ENCODE results near the gene TSSK2.

Gene TSSK2

GRCh38 chr22:19124377-19124776, 6.7 kb upstream of the TSSK2 start:
- no peak for DNase-seq (ENCODE audit: low read depth in 1 of 2, low spot score in 1 of 2)

DNA sequence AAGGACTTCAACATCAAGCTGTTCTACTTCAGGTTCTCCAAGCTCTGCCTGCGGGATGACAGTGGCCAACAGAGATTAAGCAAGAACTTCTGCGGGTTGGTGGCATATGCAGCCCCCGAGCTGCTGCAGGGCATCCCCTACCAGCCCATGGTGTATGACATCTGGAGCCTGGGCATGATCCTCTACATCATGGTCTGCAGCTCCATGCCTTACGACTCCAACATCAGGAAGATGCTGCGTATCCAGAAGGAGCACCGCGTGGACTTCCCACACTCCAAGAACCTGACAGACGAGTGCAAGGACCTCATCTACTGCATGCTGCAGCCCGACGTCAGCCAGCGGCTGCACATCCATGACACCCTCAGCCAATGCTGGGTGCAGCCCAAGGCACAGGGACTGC, 6.1 kb upstream of the TSSK2 start:
- no peak for DNase-seq (ENCODE audit: low read depth in 1 of 2, low spot score in 1 of 2)

- DNase-seq (ENCODE audit: low read depth in 1 of 2, low spot score in 1 of 2), result no peak
Measured at GRCh38 chr22:19125474-19126308, 5.4 kb upstream of the TSSK2 start.

GRCh38 chr22:19126309-19127273, 4.5 kb upstream of the TSSK2 start:
- no peak for DNase-seq (ENCODE audit: low read depth in 1 of 2, low spot score in 1 of 2)

DNA sequence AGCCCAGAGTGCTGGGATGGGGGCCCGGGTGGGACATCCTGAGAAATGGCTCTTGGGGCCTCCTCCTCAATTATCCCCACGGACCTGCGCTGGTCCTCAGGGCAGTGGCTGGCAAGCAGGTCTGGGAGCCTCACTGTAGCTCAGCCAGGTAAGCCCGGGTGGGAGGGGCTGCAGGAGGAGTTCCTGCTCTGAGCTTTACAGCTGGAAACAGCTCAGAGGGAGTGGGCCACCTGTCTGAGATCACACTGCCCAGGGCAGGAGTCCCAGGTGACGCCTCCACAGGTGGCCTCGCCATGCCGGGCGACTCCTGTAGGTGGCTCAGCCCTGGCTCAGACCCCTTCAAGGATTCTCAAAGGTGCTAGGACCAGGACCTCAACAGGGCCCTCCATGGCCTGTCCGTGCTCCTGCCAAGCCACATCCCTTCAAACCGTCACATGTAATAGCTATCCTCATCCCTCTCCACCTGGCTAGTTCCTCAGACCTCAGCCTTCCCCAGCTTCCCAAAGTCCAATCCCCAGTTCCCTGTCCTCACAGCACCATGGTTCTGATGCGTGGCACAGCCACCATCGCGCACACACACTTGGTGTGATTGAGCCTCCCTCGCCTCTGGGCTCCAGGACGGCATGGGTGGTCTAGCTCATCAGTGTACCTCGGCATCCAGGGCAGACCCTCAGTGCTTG, 3.6 kb upstream of the TSSK2 start:
- DNase-seq (ENCODE audit: low read depth in 1 of 2, low spot score in 1 of 2), result no peak

DNA sequence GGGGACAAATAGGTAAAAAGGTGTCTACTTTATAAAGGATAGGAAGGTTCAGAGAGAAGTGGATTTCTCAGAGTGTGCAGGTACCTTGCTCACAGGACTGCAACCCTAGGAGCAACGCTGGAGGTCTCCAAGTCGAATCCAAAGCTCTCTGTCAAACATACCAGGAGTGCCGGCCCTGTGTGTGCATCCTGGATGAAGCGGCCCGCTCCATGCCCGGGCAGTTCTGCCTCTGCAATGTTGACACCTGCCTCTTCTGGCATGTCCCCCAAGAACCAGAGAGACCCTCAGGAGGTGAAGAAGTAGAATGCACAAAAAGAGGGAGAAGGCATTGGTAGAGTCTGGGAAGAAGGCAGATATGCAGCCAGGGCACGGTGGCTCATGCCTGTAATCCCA, 3.1 kb upstream of the TSSK2 start:
- DNase-seq (ENCODE audit: low read depth in 1 of 2, low spot score in 1 of 2), result no peak

GRCh38 chr22:19128946-19129727, 2.0 kb upstream of the TSSK2 start:
- DNase-seq (ENCODE audit: low read depth in 1 of 2, low spot score in 1 of 2), result no peak

DNA sequence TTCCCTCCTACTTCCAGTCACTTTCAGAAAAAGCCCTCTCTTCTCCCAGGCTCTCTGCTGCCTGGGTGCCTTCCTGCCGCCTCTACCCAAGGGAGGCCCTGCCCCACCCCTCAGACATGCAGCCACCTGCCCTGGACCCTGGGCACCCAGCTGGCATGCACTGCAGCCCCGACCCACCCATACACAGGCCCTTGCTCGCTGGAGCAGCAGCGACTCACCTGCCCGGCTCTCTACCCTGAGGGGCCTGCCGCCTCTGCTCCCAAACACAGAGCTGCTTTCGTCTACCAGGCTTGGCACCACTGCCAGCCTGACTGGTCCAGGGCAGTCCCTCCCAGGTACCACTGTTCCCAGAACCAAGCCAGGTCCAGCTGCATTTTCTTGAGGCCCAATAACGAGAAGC, 1.2 kb upstream of the TSSK2 start:
- DNase-seq (ENCODE audit: low read depth in 1 of 2, low spot score in 1 of 2), result no peak

GRCh38 chr22:19131685-19132015, 542 bp downstream of the TSSK2 start:
- no peak for DNase-seq (ENCODE audit: low read depth in 1 of 2, low spot score in 1 of 2)

- DNase-seq (ENCODE audit: low read depth in 1 of 2, low spot score in 1 of 2), result no peak
Measured at GRCh38 chr22:19132153-19132552, 1.0 kb downstream of the TSSK2 start.

GRCh38 chr22:19132693-19133400, 1.7 kb downstream of the TSSK2 start:
- no peak for DNase-seq (ENCODE audit: low read depth in 1 of 2, low spot score in 1 of 2)

DNA sequence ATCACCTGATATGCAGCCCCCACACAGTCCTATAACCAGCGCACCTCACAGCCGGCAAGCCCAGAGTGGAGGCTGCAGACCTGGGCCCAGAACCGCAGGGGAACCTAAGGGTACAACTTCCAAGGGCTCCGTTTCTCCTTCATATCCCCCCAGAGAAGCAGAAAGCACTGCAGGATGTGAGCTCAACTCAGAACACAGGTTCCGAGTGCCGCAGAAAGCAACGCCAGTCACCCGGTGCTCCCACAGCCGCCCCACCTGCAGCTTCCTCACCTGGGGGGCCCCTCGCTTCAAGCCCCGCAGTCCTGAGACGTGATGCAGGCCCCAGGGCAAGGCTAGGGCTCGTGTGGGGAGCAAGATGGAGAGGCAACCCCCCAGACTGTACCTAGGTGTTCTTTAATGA, 2.5 kb downstream of the TSSK2 start:
- no peak for DNase-seq (ENCODE audit: low read depth in 1 of 2, low spot score in 1 of 2)

GRCh38 chr22:19134176-19134831, 3.2 kb downstream of the TSSK2 start:
- no peak for DNase-seq (ENCODE audit: low read depth in 1 of 2, low spot score in 1 of 2)

DNA sequence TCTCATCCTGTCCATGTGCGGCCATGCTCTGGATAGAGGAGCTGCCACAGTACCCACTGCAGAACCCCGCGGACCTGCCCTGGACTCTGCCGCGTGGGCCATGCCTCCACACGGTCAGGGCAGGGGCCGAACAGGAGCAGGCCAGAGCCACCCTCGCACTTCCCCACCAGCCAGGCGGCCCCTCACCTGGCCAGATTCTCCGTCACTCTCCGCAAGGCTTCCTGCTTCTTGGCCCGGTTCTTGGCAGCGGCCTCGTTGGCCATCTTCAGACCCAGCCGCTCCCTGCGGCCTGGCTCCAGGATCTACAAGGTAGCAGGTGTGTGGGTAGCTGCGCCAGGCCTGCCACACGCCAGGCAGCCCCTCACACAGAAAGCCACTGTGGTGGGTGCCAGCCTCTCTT, 3.8 kb downstream of the TSSK2 start:
- no peak for DNase-seq (ENCODE audit: low read depth in 1 of 2, low spot score in 1 of 2)

DNA sequence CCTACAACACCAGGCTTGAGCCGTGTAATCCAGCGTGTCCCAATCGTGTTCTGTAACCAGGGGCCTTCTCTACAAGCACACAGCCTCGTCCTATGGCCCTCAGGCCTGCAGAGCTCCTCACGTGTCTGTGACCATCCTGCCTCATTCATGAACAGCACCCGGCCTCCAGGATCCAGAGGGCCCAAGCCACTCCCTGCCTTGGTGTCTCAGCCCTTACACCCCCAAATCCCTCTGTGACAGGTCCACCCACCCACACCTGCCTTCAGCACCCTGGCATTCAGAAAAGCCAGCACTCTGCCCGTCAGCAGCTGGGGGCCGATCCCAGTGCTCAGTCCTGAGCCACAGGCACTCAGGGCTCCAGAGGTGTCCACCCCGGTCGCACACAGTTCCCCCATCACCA, 5.8 kb downstream of the TSSK2 start:
- DNase-seq (ENCODE audit: low read depth in 1 of 2, low spot score in 1 of 2), result no peak

DNA sequence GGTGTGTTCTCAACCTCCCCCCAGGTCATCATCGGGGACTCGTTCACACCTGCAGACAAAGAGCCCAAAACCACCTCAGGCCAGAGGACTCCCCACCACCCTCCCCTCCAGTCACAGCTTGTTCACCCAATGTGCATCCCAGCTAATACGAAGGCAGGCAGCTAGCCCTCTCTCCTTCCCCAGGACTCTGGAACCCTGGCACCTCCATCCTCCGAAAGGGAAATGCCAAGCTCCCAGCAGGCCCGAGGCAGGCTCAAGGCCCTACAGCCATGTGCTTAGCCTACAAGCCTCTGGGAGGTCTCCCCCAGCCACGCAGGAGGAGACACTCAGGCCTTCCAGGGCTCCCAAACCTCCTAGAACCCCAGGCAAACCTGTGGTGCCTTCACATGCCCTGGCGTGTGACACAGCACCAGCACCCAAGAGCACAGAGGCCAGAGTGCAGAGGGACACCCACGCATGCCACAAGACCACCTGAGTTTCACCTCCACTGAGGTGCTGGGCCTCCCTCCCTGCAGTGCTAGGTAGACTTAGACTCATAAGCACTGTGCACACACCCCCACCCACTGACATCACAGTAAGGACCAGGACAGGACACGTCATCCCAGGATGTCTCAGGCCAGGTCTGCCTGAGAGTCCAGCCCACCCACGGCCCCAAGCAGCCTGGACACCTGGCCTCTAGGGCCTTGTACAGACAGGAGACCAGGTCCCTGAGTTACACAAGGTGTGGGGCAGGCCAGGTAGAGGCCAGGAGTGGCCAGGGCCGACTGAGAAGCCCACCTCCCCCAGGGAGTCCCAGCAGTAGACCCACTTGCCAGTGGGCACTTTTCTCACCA, 6.5 kb downstream of the TSSK2 start:
- no peak for DNase-seq (ENCODE audit: low read depth in 1 of 2, low spot score in 1 of 2)

GRCh38 chr22:19138217-19139000, 7.3 kb downstream of the TSSK2 start:
- no peak for DNase-seq (ENCODE audit: low read depth in 1 of 2, low spot score in 1 of 2)

GRCh38 chr22:19139001-19139356, 7.9 kb downstream of the TSSK2 start:
- DNase-seq (ENCODE audit: low read depth in 1 of 2, low spot score in 1 of 2), result no peak
